Upper lobe of left lung (tissue), 6 donors: ENCODE data around the gene POMC. TPM values are rescaled to one million over a fixed set of nuclear protein-coding genes. Genes with fewer than 3 reads are reported as not detected.
"Not testable (repeated sequence)": the region's sequence is repeated elsewhere in the genome, so short reads cannot be mapped to it uniquely, and the experiment has no call there.

Experiments
- ATAC-seq, 2 donors: fragments of 200-7000 bp; cut with Tn5 transposase; one replicate each; pipeline ENCODE4 v1.9.1; 2022; ENCODE audit warnings: mild to moderate bottlenecking in 2 of 2, moderate library complexity in 2 of 2; ENCODE audit not compliant: low FRiP score in 2 of 2
- DNase-seq, 2 donors: peaks; one replicate each; pipeline ENCODE4 v3.0.0-alpha.2; 2019 to 2020
- H3K27ac ChIP-seq, 4 donors: fragments of 200-600 bp; sonication (generic); one replicate each; pipeline ENCODE4 v1.5.1; 2016 to 2019
- H3K27me3 ChIP-seq, 4 donors: fragments of 200-600 bp; sonication (generic); one replicate each; pipeline ENCODE4 v1.5.1; 2017 to 2019
- H3K36me3 ChIP-seq, 4 donors: fragments of 200-600 bp; sonication (generic); one replicate each; pipeline ENCODE4 v1.5.1; 2016 to 2019
- H3K4me1 ChIP-seq, 4 donors: fragments of 200-600 bp; sonication (generic); one replicate each; pipeline ENCODE4 v1.5.1; 2018 to 2019
- H3K4me3 ChIP-seq, 4 donors: fragments of 200-600 bp; sonication (generic); one replicate each; pipeline ENCODE4 v1.5.1; 2017 to 2019; ENCODE audit warnings: mild to moderate bottlenecking in 2 of 4, moderate library complexity in 1 of 4
- H3K9me3 ChIP-seq, 4 donors: fragments of 200-600 bp; sonication (generic); one replicate each; pipeline ENCODE4 v1.5.1; 2018 to 2019
- EP300 ChIP-seq, 4 donors: sonication (generic); formaldehyde crosslinking; IDR thresholded peaks; one replicate each; pipeline ENCODE4 v1.5.1; 2017; ENCODE audit warnings: antibody characterized with exemption in 4 of 4, control low read depth in 2 of 4
- POLR2A ChIP-seq, 4 donors: fragments of 450-650 bp; IDR thresholded peaks; one replicate each; pipeline ENCODE4 v1.5.1; 2016 to 2017; ENCODE audit warnings: antibody characterized with exemption in 4 of 4, mild to moderate bottlenecking in 2 of 4
- POLR2AphosphoS5 ChIP-seq, 2 donors: sonication (generic); formaldehyde crosslinking; IDR thresholded peaks; one replicate each; pipeline ENCODE4 v1.5.1; 2017; ENCODE audit warnings: antibody characterized with exemption in 2 of 2
- WGBS, 2 donors: methylation state at CpG; one replicate each; pipeline ENCODE4 v1.1.5; 2017 to 2018; 5-methylcytosine and 5-hydroxymethylcytosine counted together
- total RNA-seq, 6 donors: library from RNA; depleted of rRNA in 4 of 6; stranded (reverse); fragments of >200 nt in 4 of 6; gene quantifications; one replicate each; pipeline versions ENCODE4 v1.1.0 to v1.2.1, GENCODE V29; 2016 to 2021
- TF ChIP-seq, protein P1 (sequence below), 6 experiments: fragments of 450-650 bp in 4 of 6; fragments of 200-600 bp in 2 of 6; sonication (generic) in 2 of 6; IDR thresholded peaks; one replicate each; pipeline ENCODE4 v1.5.1; 2016 to 2019; ENCODE audit warnings: antibody characterized with exemption in 6 of 6
- donor health status: DM: no; HTN: no; CAD: no; lungs with moderate emphysema.
- donor health status: DM: no; HTN: yes; CAD: no; lungs with severe emphysema.

POMC gene
- total RNA-seq, 6 donors from 2014 or later: 2.4 to 11.5 (median 5.6) TPM

DNA sequence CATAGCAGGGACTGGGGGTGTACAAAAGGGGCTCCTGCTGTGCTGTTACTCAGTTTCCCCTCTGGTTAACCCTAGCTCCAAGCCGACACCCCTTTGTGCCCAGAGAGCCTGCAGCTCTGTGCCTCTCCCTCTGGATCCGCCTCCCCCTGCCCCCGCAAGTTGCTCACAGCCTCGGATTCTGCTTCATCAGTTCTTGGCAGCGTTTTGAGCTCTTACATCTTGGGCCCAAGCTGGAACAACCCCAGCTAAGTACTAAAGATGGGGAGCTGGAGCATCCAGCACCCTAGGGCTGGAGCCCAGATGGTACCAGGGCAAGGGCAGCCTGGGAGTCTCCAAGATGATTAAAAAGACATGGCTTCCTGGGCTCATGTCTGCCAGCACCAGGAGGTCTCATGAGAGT is 40.7 kb downstream of the POMC start:
- no peak for ATAC-seq
- no peak overlapping the region for H3K27ac ChIP-seq
- 82 to 88% methylated on average over 5 of the region's 5 CpGs for WGBS, 2 donors
- H3K4me1 ChIP-seq: peaks cover 4 to 19% (median 13%) of the 10 kb centered on the region in 4 donors
- no peaks in the 10 kb centered on the region for H3K9me3 ChIP-seq
- H3K36me3 ChIP-seq: no peaks in the 10 kb centered on the region
- no peak for DNase-seq
- H3K4me3 ChIP-seq: no peak overlapping the region
- H3K27me3 ChIP-seq: peaks cover 0 to 3% (median 1%) of the 10 kb centered on the region in 4 donors
- no peak for TF ChIP-seq EP300 (IDR thresholded peaks at IDR 0.05)
- TF ChIP-seq POLR2AphosphoS5 (IDR thresholded peaks at IDR 0.05): no peak
- TF ChIP-seq, protein P1, sequence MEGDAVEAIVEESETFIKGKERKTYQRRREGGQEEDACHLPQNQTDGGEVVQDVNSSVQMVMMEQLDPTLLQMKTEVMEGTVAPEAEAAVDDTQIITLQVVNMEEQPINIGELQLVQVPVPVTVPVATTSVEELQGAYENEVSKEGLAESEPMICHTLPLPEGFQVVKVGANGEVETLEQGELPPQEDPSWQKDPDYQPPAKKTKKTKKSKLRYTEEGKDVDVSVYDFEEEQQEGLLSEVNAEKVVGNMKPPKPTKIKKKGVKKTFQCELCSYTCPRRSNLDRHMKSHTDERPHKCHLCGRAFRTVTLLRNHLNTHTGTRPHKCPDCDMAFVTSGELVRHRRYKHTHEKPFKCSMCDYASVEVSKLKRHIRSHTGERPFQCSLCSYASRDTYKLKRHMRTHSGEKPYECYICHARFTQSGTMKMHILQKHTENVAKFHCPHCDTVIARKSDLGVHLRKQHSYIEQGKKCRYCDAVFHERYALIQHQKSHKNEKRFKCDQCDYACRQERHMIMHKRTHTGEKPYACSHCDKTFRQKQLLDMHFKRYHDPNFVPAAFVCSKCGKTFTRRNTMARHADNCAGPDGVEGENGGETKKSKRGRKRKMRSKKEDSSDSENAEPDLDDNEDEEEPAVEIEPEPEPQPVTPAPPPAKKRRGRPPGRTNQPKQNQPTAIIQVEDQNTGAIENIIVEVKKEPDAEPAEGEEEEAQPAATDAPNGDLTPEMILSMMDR (IDR thresholded peaks at IDR 0.05): no peak
- no peak for TF ChIP-seq POLR2A (IDR thresholded peaks at IDR 0.05)

DNA sequence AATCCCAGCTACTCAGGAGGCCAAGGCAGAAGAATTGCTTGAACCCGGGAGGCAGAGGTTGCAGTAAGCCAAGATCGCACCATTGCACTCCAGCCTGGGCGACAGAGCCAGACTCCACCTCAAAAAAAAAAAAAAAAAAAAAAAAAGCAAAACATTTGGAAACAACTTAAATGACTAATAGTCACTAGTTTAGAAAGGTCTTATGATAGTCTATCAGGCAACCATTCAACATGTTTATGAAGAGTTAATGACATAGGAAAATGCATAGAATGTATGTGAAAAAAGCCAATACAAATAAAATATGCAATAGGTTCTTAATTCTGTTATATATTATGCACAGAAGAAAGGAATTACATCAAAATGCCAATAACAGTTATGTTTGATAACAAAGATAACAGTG is 41.3 kb downstream of the POMC start:
- H3K4me3 ChIP-seq, H3K27me3 ChIP-seq, H3K27ac ChIP-seq, DNase-seq, H3K9me3 ChIP-seq, ATAC-seq, H3K36me3 ChIP-seq: not testable (repeated sequence)
- peaks cover 4 to 15% (median 11%) of the 10 kb centered on the region in 4 donors for H3K4me1 ChIP-seq
- 60 to 94% methylated on average over 1 to 3 of the region's 3 CpGs for WGBS, 2 donors

DNA sequence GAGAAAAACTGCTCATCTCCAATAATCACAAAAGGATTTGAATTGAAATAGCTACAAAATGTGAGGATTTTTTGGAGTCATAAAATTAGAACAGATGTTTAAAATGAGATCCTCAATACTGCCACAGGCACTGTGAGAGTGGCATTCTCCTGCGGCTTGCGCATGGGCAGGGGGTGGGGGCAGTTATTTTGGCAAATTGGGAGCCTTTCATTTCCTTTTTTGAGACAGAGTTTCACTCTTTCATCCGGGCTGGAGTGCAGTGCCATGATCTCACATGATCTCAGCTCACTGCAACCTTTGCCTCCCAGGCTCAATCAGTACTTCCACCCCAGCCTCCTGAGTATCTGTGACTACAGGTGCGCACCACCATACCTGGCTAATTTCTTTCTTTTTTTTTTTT is 42.4 kb downstream of the POMC start:
- TF ChIP-seq POLR2A (IDR thresholded peaks at IDR 0.05) (no peak), EP300 (IDR thresholded peaks at IDR 0.05) (no peak), POLR2AphosphoS5 (IDR thresholded peaks at IDR 0.05) (no peak)
- TF ChIP-seq, protein P1 (IDR thresholded peaks at IDR 0.05): no peak

DNA sequence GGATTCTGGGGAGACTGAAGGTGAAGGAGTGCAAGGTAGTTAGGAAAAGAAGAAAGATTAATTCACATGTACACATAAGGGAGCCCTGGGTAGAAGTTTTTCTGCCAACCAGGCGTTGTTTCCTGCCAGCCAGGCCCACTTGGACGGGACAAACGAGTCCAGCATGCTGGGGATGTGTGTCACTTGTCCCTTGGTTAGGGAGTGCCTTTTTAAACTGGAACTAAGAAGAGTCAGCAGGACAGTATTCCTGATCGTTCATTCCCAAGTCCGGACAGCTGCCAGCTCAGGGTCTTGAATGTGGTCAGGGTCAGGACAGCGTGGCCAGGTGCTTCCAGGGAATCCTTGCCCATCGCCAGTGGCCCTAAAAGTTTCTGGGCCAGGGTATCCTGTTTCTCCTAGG is 43.2 kb downstream of the POMC start:
- 67 to 90% methylated on average over 3 to 7 of the region's 7 CpGs for WGBS, 2 donors
- H3K4me3 ChIP-seq: no peak overlapping the region
- no peaks in the 10 kb centered on the region for H3K36me3 ChIP-seq
- no peaks in the 10 kb centered on the region for H3K9me3 ChIP-seq
- peaks cover 0 to 4% (median 1%) of the 10 kb centered on the region in 4 donors for H3K4me1 ChIP-seq
- H3K27me3 ChIP-seq: no peaks in the 10 kb centered on the region
- ATAC-seq (no peak), DNase-seq (no peak)
- H3K27ac ChIP-seq: no peak overlapping the region
- TF ChIP-seq, protein P1 (IDR thresholded peaks at IDR 0.05): no peak
- TF ChIP-seq POLR2AphosphoS5 (IDR thresholded peaks at IDR 0.05) (no peak), POLR2A (IDR thresholded peaks at IDR 0.05) (no peak), EP300 (IDR thresholded peaks at IDR 0.05) (no peak)

More for the DNA sequence above, 42.4 kb downstream of the POMC start:
- Histone ChIP-seq H3K27ac (no peak overlapping the region), H3K4me3 (no peak overlapping the region), H3K4me1 (peaks cover 0 to 4% (median 1%) of the 10 kb centered on the region in 4 donors), H3K36me3 (no peaks in the 10 kb centered on the region), H3K27me3 (no peaks in the 10 kb centered on the region), H3K9me3 (no peaks in the 10 kb centered on the region)
- no peak for DNase-seq
- ATAC-seq: no peak
- 87 to 93% methylated on average over 4 of the region's 4 CpGs for WGBS, 2 donors

DNA sequence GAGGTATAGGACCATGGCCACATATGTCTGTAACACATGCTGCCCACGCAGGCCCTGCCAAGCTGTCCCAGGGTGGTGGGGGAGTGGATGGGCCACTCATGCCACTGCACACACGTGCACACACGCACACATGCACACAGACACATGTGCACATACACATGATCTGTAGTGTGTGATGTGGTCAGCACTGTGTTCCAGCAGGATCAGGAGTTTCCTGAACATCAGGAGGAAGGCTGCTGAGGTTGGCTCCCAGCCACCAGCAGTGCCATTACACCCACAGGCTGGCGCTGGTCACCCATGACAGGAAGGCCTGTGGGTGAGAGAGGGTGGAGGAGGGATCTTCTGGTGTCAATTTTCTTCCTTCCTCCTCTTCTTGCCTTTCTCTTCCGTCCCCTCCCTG is 44.7 kb downstream of the POMC start:
- WGBS, 2 donors: 57 to 71% methylated on average over 2 to 5 of the region's 5 CpGs
- TF ChIP-seq POLR2A (IDR thresholded peaks at IDR 0.05) (no peak), POLR2AphosphoS5 (IDR thresholded peaks at IDR 0.05) (no peak), EP300 (IDR thresholded peaks at IDR 0.05) (no peak)
- TF ChIP-seq, protein P1 (IDR thresholded peaks at IDR 0.05): no peak
- peak; percentile 36 to 56 for ATAC-seq
- Histone ChIP-seq H3K27me3 (no peaks in the 10 kb centered on the region), H3K9me3 (no peaks in the 10 kb centered on the region), H3K4me3 (no peak overlapping the region), H3K36me3 (no peaks in the 10 kb centered on the region), H3K27ac (no peak overlapping the region), H3K4me1 (peaks cover 0 to under 1% (median 0%) of the 10 kb centered on the region in 4 donors)
- DNase-seq: peak in 1 of 2 donors; percentile 37
